Kidney epithelial cell (primary cell): Measurements from ENCODE around the gene SYPL2. TPM values are rescaled to one million over a fixed set of nuclear protein-coding genes. Genes with fewer than 3 reads are reported as not detected.
A peak's percentile ranks its signal among the peaks of the same experiment; 100 is the strongest.

Experiments
- DNase-seq: peaks from one replicate; pipeline ENCODE4 v3.0.0-alpha.2; 2010; ENCODE audit warnings: low read depth
- H3K27me3 ChIP-seq: 2 replicates; pipeline ENCODE4 v1.6.0; 2011; ENCODE audit warnings: low read length; ENCODE audit not compliant: control insufficient read depth, insufficient read depth
- H3K36me3 ChIP-seq: 2 replicates; pipeline ENCODE4 v1.5.1; 2011; ENCODE audit warnings: low read length; ENCODE audit not compliant: control insufficient read depth, insufficient read depth
- H3K4me3 ChIP-seq: 2 replicates; pipeline ENCODE4 v1.5.1; 2011; ENCODE audit warnings: low read depth, mild to moderate bottlenecking, control low read depth, low read length
- CTCF ChIP-seq: IDR thresholded peaks from 2 replicates; pipeline ENCODE4 v1.5.1; 2011; ENCODE audit warnings: mild to moderate bottlenecking, moderate library complexity, low read length, control low read depth, inconsistent platforms; ENCODE audit not compliant: insufficient read depth, poor library complexity, severe bottlenecking
- total RNA-seq: library from RNA; depleted of rRNA; stranded (reverse); fragments of >200 nt; gene quantifications from 2 replicates; pipeline ENCODE4 v1.2.3, GENCODE V29; 2015

Gene SYPL2
- total RNA-seq, 1 donor from 2014 or later, result 1.2 TPM

- Histone ChIP-seq H3K36me3 (peaks cover 2% of the 10 kb centered on the region), H3K4me3 (peak within 1 kb of the TSS; percentile 99), H3K27me3 (no peaks in the 10 kb centered on the region)
- no peak for DNase-seq
- peak; percentile 80 for TF ChIP-seq CTCF
Measured at GRCh38 chr1:109493805-109494539, 27.6 kb downstream of the SYPL2 start, which contains the start of gene CYB561D1. TSS of gene CYB561D1 (plus strand) at chr1:109494094. CDS start at chr1:109494140, 46 bp downstream.

- no peak for DNase-seq
- Histone ChIP-seq H3K4me3 (no peak overlapping the region), H3K36me3 (peaks cover 2% of the 10 kb centered on the region), H3K27me3 (no peaks in the 10 kb centered on the region)
- TF ChIP-seq CTCF, result no peak
Measured at GRCh38 chr1:109495738-109496137, 29.4 kb downstream of the SYPL2 start.

- no peak for DNase-seq
- peaks cover 2% of the 10 kb centered on the region for H3K36me3 ChIP-seq
- no peaks in the 10 kb centered on the region for H3K27me3 ChIP-seq
- TF ChIP-seq CTCF, result no peak
- H3K4me3 ChIP-seq, result no peak overlapping the region
Measured at GRCh38 chr1:109497449-109498160, 31.3 kb downstream of the SYPL2 start.

GRCh38 chr1:109498161-109498801, 31.9 kb downstream of the SYPL2 start:
- no peak overlapping the region for H3K4me3 ChIP-seq
- TF ChIP-seq CTCF, result peak; percentile 73
- no peak for DNase-seq
- H3K36me3 ChIP-seq, result peaks cover 2% of the 10 kb centered on the region
- no peaks in the 10 kb centered on the region for H3K27me3 ChIP-seq

- no peak for TF ChIP-seq CTCF
- no peak for DNase-seq
- H3K36me3 ChIP-seq, result peaks cover 2% of the 10 kb centered on the region
- no peaks in the 10 kb centered on the region for H3K27me3 ChIP-seq
- H3K4me3 ChIP-seq, result no peak overlapping the region
Measured at GRCh38 chr1:109499081-109499480, 32.7 kb downstream of the SYPL2 start.
